HL-60 (cell line): ENCODE data around the gene WAPL.

Source experiments
- DNase-seq, 2 experiments: peaks; one replicate each; pipeline ENCODE4 v3.0.0-alpha.2; 2010 to 2020; ENCODE audit warnings: low read depth in 1 of 2, low spot score in 1 of 2
- H3K27ac ChIP-seq: fragments of 250-450 bp; sonication (Bioruptor Pico); replicated peaks from 2 replicates; pipeline ENCODE4 v1.5.1; 2020; ENCODE audit warnings: mild to moderate bottlenecking, moderate library complexity
- H3K27me3 ChIP-seq: fragments of 250-450 bp; sonication (Bioruptor Pico); 2 replicates; pipeline ENCODE4 v1.5.1; 2021; ENCODE audit warnings: mild to moderate bottlenecking, moderate library complexity; ENCODE audit not compliant: insufficient read depth, poor library complexity, severe bottlenecking
- H3K4me3 ChIP-seq: replicated peaks from 2 replicates; pipeline ENCODE4 v1.5.1; 2011; ENCODE audit warnings: mild to moderate bottlenecking, control low read depth, low read length; ENCODE audit not compliant: insufficient read depth
- CTCF ChIP-seq: IDR thresholded peaks from one replicate; pipeline ENCODE4 v1.5.1; 2011; ENCODE audit warnings: low read length, control low read depth, inconsistent platforms; ENCODE audit not compliant: insufficient read depth
- GABPA ChIP-seq: IDR thresholded peaks from 2 replicates; pipeline ENCODE4 v1.6.1; 2012; ENCODE audit warnings: low read depth
- POLR2AphosphoS5 ChIP-seq: IDR thresholded peaks from 2 replicates; pipeline ENCODE4 v1.6.1; 2012; ENCODE audit warnings: low read depth
- REST ChIP-seq: IDR thresholded peaks from 2 replicates; pipeline ENCODE4 v1.6.1; 2012; ENCODE audit warnings: low read depth; ENCODE audit not compliant: insufficient replicate concordance
- SPI1 ChIP-seq: IDR thresholded peaks from 2 replicates; pipeline ENCODE4 v1.6.1; 2012; ENCODE audit warnings: low read depth, mild to moderate bottlenecking, borderline replicate concordance

The WAPL gene

GRCh38 chr10:86553213-86553612 lies 31.6 kb upstream of the WAPL start:
- DNase-seq: no peak

GRCh38 chr10:86547296-86547695 lies 25.7 kb upstream of the WAPL start:
- TF ChIP-seq CTCF (no peak), SPI1 (no peak), REST (no peak), POLR2AphosphoS5 (no peak), GABPA (no peak)

More at GRCh38 chr10:86553213-86553612, 31.6 kb upstream of the WAPL start:
- Histone ChIP-seq H3K27me3 (no peaks in the 10 kb centered on the region), H3K27ac (no peak overlapping the region), H3K4me3 (no peak overlapping the region)
- TF ChIP-seq CTCF (no peak), GABPA (no peak), REST (no peak), POLR2AphosphoS5 (no peak), SPI1 (no peak)

DNA sequence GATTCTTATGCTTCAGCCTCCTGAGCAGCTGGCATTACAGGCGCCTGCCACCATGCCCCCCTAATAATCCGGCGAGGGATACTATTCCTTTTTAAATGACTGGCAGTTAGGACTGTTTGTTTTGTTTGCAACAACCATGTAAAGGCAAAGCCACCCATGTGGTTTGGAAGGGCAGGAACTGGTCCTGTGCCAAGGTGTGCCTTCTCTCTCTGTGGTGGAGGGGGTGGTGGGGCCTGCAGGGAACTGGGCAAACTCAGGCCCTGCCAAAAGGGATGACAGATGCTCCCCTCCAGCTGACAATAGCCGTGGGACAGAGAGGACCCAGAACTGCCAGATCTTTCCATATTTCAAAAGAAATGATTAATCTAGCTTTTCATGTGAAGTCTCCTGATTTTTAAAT lies 23.5 kb upstream of the WAPL start:
- no peak for DNase-seq
- Histone ChIP-seq H3K27me3 (no peaks in the 10 kb centered on the region), H3K4me3 (no peak overlapping the region), H3K27ac (no peak overlapping the region)
- TF ChIP-seq GABPA (no peak), POLR2AphosphoS5 (no peak), REST (no peak), CTCF (no peak), SPI1 (no peak)

More at GRCh38 chr10:86547296-86547695, 25.7 kb upstream of the WAPL start:
- no peak overlapping the region for H3K4me3 ChIP-seq
- no peak for DNase-seq
- H3K27me3 ChIP-seq: no peaks in the 10 kb centered on the region
- H3K27ac ChIP-seq: no peak overlapping the region
